Endothelial cell of umbilical vein (primary cell): ENCODE data around the gene CPZ. TPM values are rescaled to one million over a fixed set of nuclear protein-coding genes. Genes with fewer than 3 reads are reported as not detected.

Experiments
- BruUV-seq: library from RNA; stranded (reverse); fragments of 400-500 nt; replicated peaks from 2 replicates; lab custom pipeline; 2021; lab: Mats Ljungman, UMichigan
- CTCF ChIA-PET: fragments of 300-600, 350-600 bp; sonication (Branson Sonifier 250); formaldehyde crosslinking; loops from one replicate; lab custom pipeline; 2021; ENCODE audit warnings: antibody characterized with exemption, inconsistent platforms; lab: Charles Lee
- POLR2A ChIA-PET: fragments of 300-600, 350-600 bp; sonication (Branson Sonifier 250); formaldehyde crosslinking; loops from one replicate; lab custom pipeline; 2021; ENCODE audit warnings: antibody characterized with exemption, inconsistent platforms; lab: Charles Lee
- DNase-seq: peaks from one replicate; pipeline ENCODE4 v3.0.0-alpha.2; 2011; ENCODE audit warnings: low read depth, low spot score
- FAIRE-seq: peaks from 2 replicates; lab custom pipeline; 2011; peaks lifted over from hg19 to GRCh38; lab: Jason Lieb, UNC
- H2AFZ ChIP-seq: 2 replicates; pipeline ENCODE4 v1.6.0; 2012; ENCODE audit warnings: low read depth, low read length, control low read depth, inconsistent platforms
- H3K27ac ChIP-seq: 2 replicates; pipeline ENCODE4 v1.5.1; 2011; ENCODE audit warnings: low read depth, mild to moderate bottlenecking, control low read depth, low read length, moderate library complexity; ENCODE audit not compliant: insufficient read depth
- H3K27me3 ChIP-seq, 2 experiments: 2 replicates each; pipeline versions ENCODE4 v1.6.0 to v1.6.1; 2011; ENCODE audit warnings: low read length in 2 of 2, mixed read lengths in 1 of 2; ENCODE audit not compliant: control insufficient read depth in 2 of 2, insufficient read depth in 2 of 2
- H3K36me3 ChIP-seq, 2 experiments: 2 replicates in 1 of 2; 3 replicates in 1 of 2; pipeline ENCODE4 v1.5.1; 2011; ENCODE audit warnings: low read length in 2 of 2, mild to moderate bottlenecking in 1 of 2, moderate library complexity in 1 of 2; ENCODE audit not compliant: control insufficient read depth in 2 of 2, insufficient read depth in 2 of 2; ENCODE audit errors: extremely low read depth in 1 of 2
- H3K4me1 ChIP-seq: 3 replicates; pipeline ENCODE4 v1.5.1; 2011; ENCODE audit warnings: mild to moderate bottlenecking, low read length; ENCODE audit not compliant: control insufficient read depth, insufficient read depth; ENCODE audit errors: extremely low read depth
- H3K4me2 ChIP-seq: 2 replicates; pipeline ENCODE4 v1.6.1; 2011; ENCODE audit warnings: low read length, control low read depth, mixed read lengths; ENCODE audit not compliant: insufficient read depth
- H3K4me3 ChIP-seq, 3 experiments: fragments of 200-600 bp in 1 of 3; sonication (generic), shearing (Covaris generic) in 1 of 3; replicated peaks in 1 of 3; 2 replicates each; pipeline ENCODE4 v1.5.1; 2011 to 2016; ENCODE audit warnings: control low read depth in 3 of 3, low read length in 3 of 3, mild to moderate bottlenecking in 2 of 3, inconsistent platforms in 1 of 3, low read depth in 1 of 3, moderate library complexity in 1 of 3; ENCODE audit not compliant: insufficient read depth in 1 of 3
- H3K79me2 ChIP-seq: 2 replicates; pipeline ENCODE4 v1.6.0; 2012; ENCODE audit warnings: low read length, inconsistent platforms; ENCODE audit not compliant: control insufficient read depth, insufficient read depth
- H3K9ac ChIP-seq: replicated peaks from 2 replicates; pipeline ENCODE3; 2011; ENCODE audit warnings: low read length, control low read depth; ENCODE audit not compliant: insufficient read depth; ENCODE audit errors: extremely low read depth
- H3K9me1 ChIP-seq: replicated peaks from 3 replicates; pipeline ENCODE4 v1.6.0; 2011; ENCODE audit warnings: mild to moderate bottlenecking, low read length; ENCODE audit not compliant: control insufficient read depth, insufficient read depth; ENCODE audit errors: extremely low read depth
- H3K9me3 ChIP-seq: replicated peaks from 2 replicates; pipeline ENCODE4 v1.5.1; 2012; ENCODE audit warnings: low read length, inconsistent platforms; ENCODE audit not compliant: control insufficient read depth, insufficient read depth
- H4K20me1 ChIP-seq: replicated peaks from 2 replicates; pipeline ENCODE3; 2011; ENCODE audit warnings: mild to moderate bottlenecking, low read length; ENCODE audit not compliant: control insufficient read depth, insufficient read depth; ENCODE audit errors: extremely low read depth
- CTCF ChIP-seq, 2 donors: IDR thresholded peaks; 1 replicate in 1 of 2; 2 replicates in 1 of 2; pipeline ENCODE4 v1.5.1; 2011; ENCODE audit warnings: low read length in 2 of 2, mild to moderate bottlenecking in 2 of 2, moderate library complexity in 2 of 2, control low read depth in 1 of 2, inconsistent platforms in 1 of 2, low read depth in 1 of 2; ENCODE audit not compliant: insufficient read depth in 1 of 2; ENCODE audit errors: extremely low read depth in 1 of 2
- EZH2 ChIP-seq: IDR thresholded peaks from 2 replicates; pipeline ENCODE4 v1.6.1; 2012; ENCODE audit warnings: borderline replicate concordance, low read depth, mild to moderate bottlenecking, moderate library complexity, low read length, inconsistent platforms; ENCODE audit not compliant: severe bottlenecking
- FOS ChIP-seq: IDR thresholded peaks from 2 replicates; pipeline ENCODE4 v1.6.1; 2011; ENCODE audit warnings: mild to moderate bottlenecking, low read length, moderate library complexity, borderline replicate concordance; ENCODE audit not compliant: insufficient read depth
- GATA2 ChIP-seq: IDR thresholded peaks from 2 replicates; pipeline ENCODE4 v1.7.0; 2011; ENCODE audit warnings: low read depth, mild to moderate bottlenecking, moderate library complexity, mixed read lengths, low read length; ENCODE audit not compliant: insufficient read length, insufficient read depth
- MYC ChIP-seq: IDR thresholded peaks from one replicate; pipeline ENCODE4 v1.6.1; 2011; ENCODE audit warnings: mild to moderate bottlenecking, low read depth, low read length
- POLR2A ChIP-seq: IDR thresholded peaks from 2 replicates; pipeline ENCODE4 v1.6.1; 2012; ENCODE audit warnings: low read depth, mild to moderate bottlenecking, control low read depth, low read length
- POLR2AphosphoS5 ChIP-seq: IDR thresholded peaks from 2 replicates; pipeline ENCODE4 v1.6.1; 2012; ENCODE audit warnings: low read depth, mild to moderate bottlenecking, control low read depth, low read length, moderate library complexity; ENCODE audit not compliant: insufficient read depth
- dilution Hi-C: fragments of 300-500 bp; cut with MboI; formaldehyde crosslinking; loops from one replicate; pipeline ENCODE4 v1.15.0; 2019; ENCODE audit warnings: low sequenced_read_pairs; ENCODE audit not compliant: extremely low pct_ligation_motif_present
- intact Hi-C: fragments of 100-400 bp; cut with micrococcal nuclease; formaldehyde crosslinking; loops from one replicate; pipeline ENCODE4 v1.10.0; 2022
- polyA plus RNA-seq, 4 experiments: library from polyadenylated mRNA; depleted of rRNA in 3 of 4; stranded (reverse) in 3 of 4; unstranded in 1 of 4; fragments of >200 nt; gene quantifications; 2 replicates each; pipeline versions ENCODE4 v1.2.1 to v1.2.3, GENCODE V29; 2011 to 2012; ENCODE audit warnings: missing spikeins in 1 of 4
- total RNA-seq: library from RNA; stranded (reverse); gene quantifications from 2 replicates; pipeline ENCODE4 v1.2.3, GENCODE V29; 2021

The CPZ gene
- total and polyA plus RNA-seq, 2 donors (not counting 3 experiments of a cell fraction or from before 2014, with no cell fraction given), result not detected

- H3K9me3 ChIP-seq, result no peaks in the 10 kb centered on the region
- no TSS peak for BruUV-seq
- TF ChIP-seq EZH2 (no peak), MYC (no peak), POLR2AphosphoS5 (no peak), CTCF (IDR thresholded peaks at IDR 0.05; ENCODE audit: extremely low read depth in 1 of 2, insufficient read depth in 1 of 2, low read depth in 1 of 2, low read length in 2 of 2) (no peak), FOS (no peak), GATA2 (no peak), POLR2A (no peak)
- H3K27me3 ChIP-seq, result no peaks in the 10 kb centered on the region
- H3K27ac ChIP-seq, result no peak overlapping the region
- DNase-seq, result no peak
- no peak overlapping the region for H2AFZ ChIP-seq
- H3K36me3 ChIP-seq, result no peaks in the 10 kb centered on the region
- POLR2A ChIA-PET, result no interaction called here
- H4K20me1 ChIP-seq, result no peaks in the 10 kb centered on the region
- no peaks in the 10 kb centered on the region for H3K9me1 ChIP-seq
- CTCF ChIA-PET, result no interaction called here
- no peaks in the 10 kb centered on the region for H3K79me2 ChIP-seq
- no peak overlapping the region for H3K4me3 ChIP-seq
- dilution Hi-C loops, result no loop called here
- H3K4me1 ChIP-seq, result no peaks in the 10 kb centered on the region
- intact Hi-C loops, result no loop called here
- no peak overlapping the region for H3K9ac ChIP-seq
- H3K4me2 ChIP-seq, result no peak overlapping the region
- FAIRE-seq, result no peak
Measured at GRCh38 chr4:8615366-8615765, 22.8 kb downstream of the CPZ start.
